ENCODE measurements around the gene CA11. TPM values are rescaled to one million over a fixed set of nuclear protein-coding genes. Genes with fewer than 3 reads are reported as not detected.
"Not testable (repeated sequence)": the region's sequence is repeated elsewhere in the genome, so short reads cannot be mapped to it uniquely, and the experiment has no call there.

Gene CA11
- total RNA-seq, 4 donors from 2014 or later, result 11.9 to 16.5 (median 14.9) TPM

DNA sequence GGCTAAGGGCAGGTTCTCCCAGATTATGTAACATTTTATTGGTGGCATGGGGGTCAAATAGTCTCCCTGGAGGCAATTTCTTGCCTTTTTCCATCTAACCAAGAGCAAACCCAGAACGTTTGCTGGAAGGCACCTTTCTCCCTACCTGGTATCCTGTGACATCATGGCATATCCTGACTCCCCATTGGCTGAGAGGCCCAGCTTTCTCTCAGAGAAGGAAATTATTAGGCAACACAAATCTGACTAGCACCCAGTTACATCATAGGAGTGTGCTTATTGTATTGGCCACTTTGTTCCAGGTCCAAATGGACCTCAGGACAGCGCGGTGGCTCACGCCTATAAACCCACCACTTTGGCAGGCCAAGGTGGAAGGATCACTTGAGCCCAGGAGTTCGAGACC, 13.8 kb upstream of the CA11 start:
- H3K27me3 ChIP-seq, result no peaks in the 10 kb centered on the region
- intact Hi-C loops (cut with DNase I), result no loop called here
- no peak for DNase-seq (ENCODE audit: extremely low spot score)
- no peaks in the 10 kb centered on the region for H3K9me3 ChIP-seq
- no peaks in the 10 kb centered on the region for H3K36me3 ChIP-seq
- 79% methylated on average over 4 of the region's 5 CpGs for WGBS
- peaks cover 3 to 15% (median 14%) of the 10 kb centered on the region in 4 donors for H3K4me1 ChIP-seq
- no peak overlapping the region for H3K4me3 ChIP-seq
- no peak for TF ChIP-seq POLR2AphosphoS5 (IDR thresholded peaks at IDR 0.05)
- no peak for TF ChIP-seq POLR2A (IDR thresholded peaks at IDR 0.05; ENCODE audit: low read depth)
- TF ChIP-seq, protein P1, sequence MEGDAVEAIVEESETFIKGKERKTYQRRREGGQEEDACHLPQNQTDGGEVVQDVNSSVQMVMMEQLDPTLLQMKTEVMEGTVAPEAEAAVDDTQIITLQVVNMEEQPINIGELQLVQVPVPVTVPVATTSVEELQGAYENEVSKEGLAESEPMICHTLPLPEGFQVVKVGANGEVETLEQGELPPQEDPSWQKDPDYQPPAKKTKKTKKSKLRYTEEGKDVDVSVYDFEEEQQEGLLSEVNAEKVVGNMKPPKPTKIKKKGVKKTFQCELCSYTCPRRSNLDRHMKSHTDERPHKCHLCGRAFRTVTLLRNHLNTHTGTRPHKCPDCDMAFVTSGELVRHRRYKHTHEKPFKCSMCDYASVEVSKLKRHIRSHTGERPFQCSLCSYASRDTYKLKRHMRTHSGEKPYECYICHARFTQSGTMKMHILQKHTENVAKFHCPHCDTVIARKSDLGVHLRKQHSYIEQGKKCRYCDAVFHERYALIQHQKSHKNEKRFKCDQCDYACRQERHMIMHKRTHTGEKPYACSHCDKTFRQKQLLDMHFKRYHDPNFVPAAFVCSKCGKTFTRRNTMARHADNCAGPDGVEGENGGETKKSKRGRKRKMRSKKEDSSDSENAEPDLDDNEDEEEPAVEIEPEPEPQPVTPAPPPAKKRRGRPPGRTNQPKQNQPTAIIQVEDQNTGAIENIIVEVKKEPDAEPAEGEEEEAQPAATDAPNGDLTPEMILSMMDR (IDR thresholded peaks at IDR 0.05), result no peak
- no peak for TF ChIP-seq EP300 (IDR thresholded peaks at IDR 0.05)
- no peak overlapping the region for H3K27ac ChIP-seq (replicated peaks in 1 of 4)

- Histone ChIP-seq H3K9me3 (no peaks in the 10 kb centered on the region), H3K36me3 (no peaks in the 10 kb centered on the region), H3K27me3 (no peaks in the 10 kb centered on the region), H3K4me3 (no peak overlapping the region), H3K4me1 (peaks cover 3 to 15% (median 14%) of the 10 kb centered on the region in 4 donors), H3K27ac (replicated peaks in 1 of 4) (no peak overlapping the region)
- WGBS, result 93% methylated on average over 6 of the region's 6 CpGs
- DNase-seq (ENCODE audit: extremely low spot score), result no peak
- intact Hi-C loops (cut with DNase I), result no loop called here
- no peak for TF ChIP-seq POLR2AphosphoS5 (IDR thresholded peaks at IDR 0.05)
- no peak for TF ChIP-seq EP300 (IDR thresholded peaks at IDR 0.05)
- no peak for TF ChIP-seq POLR2A (IDR thresholded peaks at IDR 0.05; ENCODE audit: low read depth)
- TF ChIP-seq, protein P1 (IDR thresholded peaks at IDR 0.05), result no peak
Measured at GRCh38 chr19:48658483-48658882, 12.5 kb upstream of the CA11 start.

- intact Hi-C loops (cut with DNase I), result not testable (repeated sequence)
Measured at GRCh38 chr19:48657828-48658227, 11.8 kb upstream of the CA11 start.

GRCh38 chr19:48656840-48657474, 11.0 kb upstream of the CA11 start:
- WGBS, result 54% methylated on average over 16 of the region's 16 CpGs

More at GRCh38 chr19:48657828-48658227, 11.8 kb upstream of the CA11 start:
- 98% methylated on average over 5 of the region's 5 CpGs for whole genome bisulfite sequencing
- H3K9me3 ChIP-seq; H3K36me3 ChIP-seq; H3K27ac ChIP-seq (replicated peaks in 1 of 4); H3K27me3 ChIP-seq; H3K4me3 ChIP-seq; DNase-seq (ENCODE audit: extremely low spot score): not testable (repeated sequence)
- H3K4me1 ChIP-seq, result peaks cover 3 to 15% (median 14%) of the 10 kb centered on the region in 4 donors

DNA sequence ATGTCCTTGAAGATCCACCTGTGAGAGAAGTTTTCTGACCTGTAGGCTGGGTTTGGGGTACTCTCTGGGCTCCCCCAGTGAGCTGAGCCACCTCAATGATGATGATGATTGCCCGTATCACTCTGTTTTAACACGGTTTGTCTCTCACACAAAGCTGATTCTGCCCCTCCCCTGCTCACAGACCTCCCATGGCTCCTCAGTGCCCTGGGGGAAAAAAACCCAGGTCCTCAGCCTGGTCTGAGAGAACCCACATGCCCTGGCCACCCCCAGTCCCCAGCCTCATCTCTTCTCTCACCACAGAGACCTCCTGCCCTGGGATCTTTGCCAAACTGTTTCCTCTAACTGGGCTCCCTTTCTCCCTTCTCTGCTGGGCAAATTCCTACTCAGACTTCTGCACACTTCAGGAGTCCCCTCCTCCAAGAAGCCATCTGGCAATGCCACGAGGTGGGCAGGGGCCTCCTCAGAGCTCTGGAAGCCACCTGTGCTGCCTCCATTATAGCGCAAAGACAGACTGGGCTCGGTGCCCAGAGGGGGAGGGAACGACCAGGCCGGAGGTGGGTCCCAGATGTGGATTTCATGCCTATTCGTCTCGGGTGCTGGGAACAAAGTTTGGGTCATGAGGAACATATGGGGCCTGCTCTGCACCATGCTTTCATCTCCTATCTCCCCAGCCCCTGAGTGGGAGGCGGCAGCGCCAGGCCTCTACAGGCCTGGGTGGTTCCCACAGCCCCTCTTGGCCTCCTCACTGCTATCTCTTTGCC, 8.5 kb upstream of the CA11 start:
- H3K4me3 ChIP-seq, result no peak overlapping the region
- TF ChIP-seq POLR2A (IDR thresholded peaks at IDR 0.05; ENCODE audit: low read depth), result no peak
- no peak for TF ChIP-seq EP300 (IDR thresholded peaks at IDR 0.05)
- TF ChIP-seq, protein P1 (IDR thresholded peaks at IDR 0.05), result no peak
- TF ChIP-seq POLR2AphosphoS5 (IDR thresholded peaks at IDR 0.05), result no peak
- H3K4me1 ChIP-seq, result no peaks in the 10 kb centered on the region
- intact Hi-C loops (cut with DNase I), result no loop called here
- H3K27ac ChIP-seq (replicated peaks in 1 of 4), result no peak overlapping the region
- H3K9me3 ChIP-seq, result no peaks in the 10 kb centered on the region
- no peaks in the 10 kb centered on the region for H3K36me3 ChIP-seq
- WGBS, result 45% methylated on average over 7 of the region's 11 CpGs
- no peak for DNase-seq (ENCODE audit: extremely low spot score)
- no peaks in the 10 kb centered on the region for H3K27me3 ChIP-seq

More at GRCh38 chr19:48656840-48657474, 11.0 kb upstream of the CA11 start:
- H3K36me3 ChIP-seq, result no peaks in the 10 kb centered on the region
- no peaks in the 10 kb centered on the region for H3K9me3 ChIP-seq
- peaks cover 3 to 15% (median 14%) of the 10 kb centered on the region in 4 donors for H3K4me1 ChIP-seq
- H3K27ac ChIP-seq (replicated peaks in 1 of 4), result no peak overlapping the region
- H3K4me3 ChIP-seq, result no peak overlapping the region
- no peak for DNase-seq (ENCODE audit: extremely low spot score)
- intact Hi-C loops (cut with DNase I), result no loop called here
- TF ChIP-seq, protein P1 (IDR thresholded peaks at IDR 0.05), result no peak
- TF ChIP-seq POLR2AphosphoS5 (IDR thresholded peaks at IDR 0.05) (no peak), EP300 (IDR thresholded peaks at IDR 0.05) (no peak), POLR2A (IDR thresholded peaks at IDR 0.05; ENCODE audit: low read depth) (no peak)
- no peaks in the 10 kb centered on the region for H3K27me3 ChIP-seq

All from esophagus muscularis mucosa (tissue), 4 donors.